ENCODE measurements around the gene ATP1A3. TPM values are rescaled to one million over a fixed set of nuclear protein-coding genes. Genes with fewer than 3 reads are reported as not detected.

ATP1A3 gene
- total RNA-seq, 1 experiment from 2014 or later: 34.2 TPM

DNA sequence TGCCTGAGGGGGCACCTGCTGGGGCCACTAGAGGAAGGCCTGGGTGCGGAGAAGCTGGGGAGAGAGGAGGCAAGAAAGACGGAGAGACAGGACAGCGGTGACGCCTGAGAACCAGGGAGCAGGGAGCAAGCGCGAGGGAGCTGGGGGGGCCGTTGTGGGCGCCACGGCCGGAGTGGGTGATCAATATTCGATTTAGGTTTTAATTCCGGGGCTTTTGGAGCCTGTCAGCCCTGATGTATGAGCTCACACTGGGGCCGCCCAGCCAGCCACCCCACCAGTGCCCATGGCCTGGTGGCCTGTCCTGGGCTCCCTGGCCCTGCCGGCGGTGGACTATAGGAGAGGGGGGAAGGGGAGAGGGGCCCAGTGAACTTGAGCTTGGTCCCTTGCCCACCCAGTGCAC, 57.1 kb downstream of the ATP1A3 start (continued):
- no peak for TF ChIP-seq ELF4 (CRISPR knock-in tag; IDR thresholded peaks at IDR 0.05; ENCODE audit: low read depth)
- TF ChIP-seq, protein P1, sequence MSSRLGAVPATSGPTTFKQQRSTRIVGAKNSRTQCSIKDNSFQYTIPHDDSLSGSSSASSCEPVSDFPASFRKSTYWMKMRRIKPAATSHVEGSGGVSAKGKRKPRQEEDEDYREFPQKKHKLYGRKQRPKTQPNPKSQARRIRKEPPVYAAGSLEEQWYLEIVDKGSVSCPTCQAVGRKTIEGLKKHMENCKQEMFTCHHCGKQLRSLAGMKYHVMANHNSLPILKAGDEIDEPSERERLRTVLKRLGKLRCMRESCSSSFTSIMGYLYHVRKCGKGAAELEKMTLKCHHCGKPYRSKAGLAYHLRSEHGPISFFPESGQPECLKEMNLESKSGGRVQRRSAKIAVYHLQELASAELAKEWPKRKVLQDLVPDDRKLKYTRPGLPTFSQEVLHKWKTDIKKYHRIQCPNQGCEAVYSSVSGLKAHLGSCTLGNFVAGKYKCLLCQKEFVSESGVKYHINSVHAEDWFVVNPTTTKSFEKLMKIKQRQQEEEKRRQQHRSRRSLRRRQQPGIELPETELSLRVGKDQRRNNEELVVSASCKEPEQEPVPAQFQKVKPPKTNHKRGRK (CRISPR knock-in tag; IDR thresholded peaks at IDR 0.05; ENCODE audit: borderline replicate concordance): no peak
- TF ChIP-seq JUN (CRISPR knock-in tag; IDR thresholded peaks at IDR 0.05): no peak
- no peak for TF ChIP-seq RORB (CRISPR knock-in tag; IDR thresholded peaks at IDR 0.05)

DNA sequence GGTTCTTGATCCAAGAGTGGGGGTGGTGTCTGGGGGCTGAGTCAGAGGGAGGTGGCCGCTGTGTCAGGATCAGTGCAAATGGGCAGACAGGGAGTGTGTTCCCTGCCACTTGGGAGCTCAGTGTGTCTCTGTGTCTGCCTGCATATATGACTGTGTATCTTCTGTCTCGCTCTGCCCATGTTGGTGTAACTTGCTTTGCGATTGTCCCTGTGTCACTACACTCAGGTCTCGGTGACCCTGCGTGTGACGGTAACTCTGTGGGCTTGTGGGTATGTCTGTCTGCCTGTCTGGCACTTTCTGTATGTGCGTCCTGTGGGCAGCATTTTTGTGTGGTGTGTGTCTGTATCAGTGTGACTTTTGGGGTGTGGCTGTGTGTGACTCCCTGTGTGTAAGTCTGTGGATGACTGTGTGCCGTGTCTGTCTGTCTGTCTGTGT, 57.6 kb downstream of the ATP1A3 start:
- Mint-ChIP-seq H3K27ac (no peak overlapping the region), H3K27me3 (ENCODE audit: low read depth) (peaks cover 79% of the 10 kb centered on the region), H3K36me3 (no peaks in the 10 kb centered on the region), H3K4me3 (no peak overlapping the region), H3K4me1 (peaks cover 18% of the 10 kb centered on the region), H3K9me3 (no peaks in the 10 kb centered on the region)
- DNase-seq (ENCODE audit: low spot score): no peak
- CTCF ChIA-PET: interaction anchor here (0.6 to 2.6 kb wide), 9 partner anchors 9 to 143 kb away, joined by 3 to 14 read pairs (median 7); partner anchors contain the start of genes CD79A, ERFL and RABAC1
- POLR2A ChIA-PET: no interaction called here
- TF ChIP-seq CREM (CRISPR knock-in tag; IDR thresholded peaks at IDR 0.05) (no peak), GRHL2 (CRISPR knock-in tag; IDR thresholded peaks at IDR 0.05; ENCODE audit: insufficient replicate concordance, severe bottlenecking) (no peak), TEAD1 (CRISPR knock-in tag; IDR thresholded peaks at IDR 0.05) (no peak), MYBL2 (CRISPR knock-in tag; IDR thresholded peaks at IDR 0.05) (no peak), CREB1 (CRISPR knock-in tag; IDR thresholded peaks at IDR 0.05) (no peak), ZNF263 (CRISPR knock-in tag; IDR thresholded peaks at IDR 0.05; ENCODE audit: low read depth) (no peak), TEAD4 (CRISPR knock-in tag; IDR thresholded peaks at IDR 0.05) (no peak), ZNF138 (CRISPR knock-in tag; conservative IDR thresholded peaks at IDR 0.05) (no peak), ZNF317 (CRISPR knock-in tag; IDR thresholded peaks at IDR 0.05; ENCODE audit: borderline replicate concordance, low read depth) (no peak), SMAD3 (CRISPR knock-in tag; IDR thresholded peaks at IDR 0.05; ENCODE audit: borderline replicate concordance) (no peak)
- TF ChIP-seq, protein P2, sequence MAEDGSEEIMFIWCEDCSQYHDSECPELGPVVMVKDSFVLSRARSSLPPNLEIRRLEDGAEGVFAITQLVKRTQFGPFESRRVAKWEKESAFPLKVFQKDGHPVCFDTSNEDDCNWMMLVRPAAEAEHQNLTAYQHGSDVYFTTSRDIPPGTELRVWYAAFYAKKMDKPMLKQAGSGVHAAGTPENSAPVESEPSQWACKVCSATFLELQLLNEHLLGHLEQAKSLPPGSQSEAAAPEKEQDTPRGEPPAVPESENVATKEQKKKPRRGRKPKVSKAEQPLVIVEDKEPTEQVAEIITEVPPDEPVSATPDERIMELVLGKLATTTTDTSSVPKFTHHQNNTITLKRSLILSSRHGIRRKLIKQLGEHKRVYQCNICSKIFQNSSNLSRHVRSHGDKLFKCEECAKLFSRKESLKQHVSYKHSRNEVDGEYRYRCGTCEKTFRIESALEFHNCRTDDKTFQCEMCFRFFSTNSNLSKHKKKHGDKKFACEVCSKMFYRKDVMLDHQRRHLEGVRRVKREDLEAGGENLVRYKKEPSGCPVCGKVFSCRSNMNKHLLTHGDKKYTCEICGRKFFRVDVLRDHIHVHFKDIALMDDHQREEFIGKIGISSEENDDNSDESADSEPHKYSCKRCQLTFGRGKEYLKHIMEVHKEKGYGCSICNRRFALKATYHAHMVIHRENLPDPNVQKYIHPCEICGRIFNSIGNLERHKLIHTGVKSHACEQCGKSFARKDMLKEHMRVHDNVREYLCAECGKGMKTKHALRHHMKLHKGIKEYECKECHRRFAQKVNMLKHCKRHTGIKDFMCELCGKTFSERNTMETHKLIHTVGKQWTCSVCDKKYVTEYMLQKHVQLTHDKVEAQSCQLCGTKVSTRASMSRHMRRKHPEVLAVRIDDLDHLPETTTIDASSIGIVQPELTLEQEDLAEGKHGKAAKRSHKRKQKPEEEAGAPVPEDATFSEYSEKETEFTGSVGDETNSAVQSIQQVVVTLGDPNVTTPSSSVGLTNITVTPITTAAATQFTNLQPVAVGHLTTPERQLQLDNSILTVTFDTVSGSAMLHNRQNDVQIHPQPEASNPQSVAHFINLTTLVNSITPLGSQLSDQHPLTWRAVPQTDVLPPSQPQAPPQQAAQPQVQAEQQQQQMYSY (CRISPR knock-in tag; IDR thresholded peaks at IDR 0.05): no peak
- TF ChIP-seq, protein P3, sequence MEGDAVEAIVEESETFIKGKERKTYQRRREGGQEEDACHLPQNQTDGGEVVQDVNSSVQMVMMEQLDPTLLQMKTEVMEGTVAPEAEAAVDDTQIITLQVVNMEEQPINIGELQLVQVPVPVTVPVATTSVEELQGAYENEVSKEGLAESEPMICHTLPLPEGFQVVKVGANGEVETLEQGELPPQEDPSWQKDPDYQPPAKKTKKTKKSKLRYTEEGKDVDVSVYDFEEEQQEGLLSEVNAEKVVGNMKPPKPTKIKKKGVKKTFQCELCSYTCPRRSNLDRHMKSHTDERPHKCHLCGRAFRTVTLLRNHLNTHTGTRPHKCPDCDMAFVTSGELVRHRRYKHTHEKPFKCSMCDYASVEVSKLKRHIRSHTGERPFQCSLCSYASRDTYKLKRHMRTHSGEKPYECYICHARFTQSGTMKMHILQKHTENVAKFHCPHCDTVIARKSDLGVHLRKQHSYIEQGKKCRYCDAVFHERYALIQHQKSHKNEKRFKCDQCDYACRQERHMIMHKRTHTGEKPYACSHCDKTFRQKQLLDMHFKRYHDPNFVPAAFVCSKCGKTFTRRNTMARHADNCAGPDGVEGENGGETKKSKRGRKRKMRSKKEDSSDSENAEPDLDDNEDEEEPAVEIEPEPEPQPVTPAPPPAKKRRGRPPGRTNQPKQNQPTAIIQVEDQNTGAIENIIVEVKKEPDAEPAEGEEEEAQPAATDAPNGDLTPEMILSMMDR (IDR thresholded peaks at IDR 0.05): no peak
- TF ChIP-seq, protein P4, sequence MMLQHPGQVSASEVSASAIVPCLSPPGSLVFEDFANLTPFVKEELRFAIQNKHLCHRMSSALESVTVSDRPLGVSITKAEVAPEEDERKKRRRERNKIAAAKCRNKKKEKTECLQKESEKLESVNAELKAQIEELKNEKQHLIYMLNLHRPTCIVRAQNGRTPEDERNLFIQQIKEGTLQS (CRISPR knock-in tag; conservative IDR thresholded peaks at IDR 0.05): no peak
- TF ChIP-seq, protein P5, sequence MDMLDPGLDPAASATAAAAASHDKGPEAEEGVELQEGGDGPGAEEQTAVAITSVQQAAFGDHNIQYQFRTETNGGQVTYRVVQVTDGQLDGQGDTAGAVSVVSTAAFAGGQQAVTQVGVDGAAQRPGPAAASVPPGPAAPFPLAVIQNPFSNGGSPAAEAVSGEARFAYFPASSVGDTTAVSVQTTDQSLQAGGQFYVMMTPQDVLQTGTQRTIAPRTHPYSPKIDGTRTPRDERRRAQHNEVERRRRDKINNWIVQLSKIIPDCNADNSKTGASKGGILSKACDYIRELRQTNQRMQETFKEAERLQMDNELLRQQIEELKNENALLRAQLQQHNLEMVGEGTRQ (CRISPR knock-in tag; IDR thresholded peaks at IDR 0.05): no peak
- TF ChIP-seq, protein P6, sequence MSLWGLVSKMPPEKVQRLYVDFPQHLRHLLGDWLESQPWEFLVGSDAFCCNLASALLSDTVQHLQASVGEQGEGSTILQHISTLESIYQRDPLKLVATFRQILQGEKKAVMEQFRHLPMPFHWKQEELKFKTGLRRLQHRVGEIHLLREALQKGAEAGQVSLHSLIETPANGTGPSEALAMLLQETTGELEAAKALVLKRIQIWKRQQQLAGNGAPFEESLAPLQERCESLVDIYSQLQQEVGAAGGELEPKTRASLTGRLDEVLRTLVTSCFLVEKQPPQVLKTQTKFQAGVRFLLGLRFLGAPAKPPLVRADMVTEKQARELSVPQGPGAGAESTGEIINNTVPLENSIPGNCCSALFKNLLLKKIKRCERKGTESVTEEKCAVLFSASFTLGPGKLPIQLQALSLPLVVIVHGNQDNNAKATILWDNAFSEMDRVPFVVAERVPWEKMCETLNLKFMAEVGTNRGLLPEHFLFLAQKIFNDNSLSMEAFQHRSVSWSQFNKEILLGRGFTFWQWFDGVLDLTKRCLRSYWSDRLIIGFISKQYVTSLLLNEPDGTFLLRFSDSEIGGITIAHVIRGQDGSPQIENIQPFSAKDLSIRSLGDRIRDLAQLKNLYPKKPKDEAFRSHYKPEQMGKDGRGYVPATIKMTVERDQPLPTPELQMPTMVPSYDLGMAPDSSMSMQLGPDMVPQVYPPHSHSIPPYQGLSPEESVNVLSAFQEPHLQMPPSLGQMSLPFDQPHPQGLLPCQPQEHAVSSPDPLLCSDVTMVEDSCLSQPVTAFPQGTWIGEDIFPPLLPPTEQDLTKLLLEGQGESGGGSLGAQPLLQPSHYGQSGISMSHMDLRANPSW (CRISPR knock-in tag; conservative IDR thresholded peaks at IDR 0.05; ENCODE audit: low read depth): no peak
- TF ChIP-seq, protein P7, sequence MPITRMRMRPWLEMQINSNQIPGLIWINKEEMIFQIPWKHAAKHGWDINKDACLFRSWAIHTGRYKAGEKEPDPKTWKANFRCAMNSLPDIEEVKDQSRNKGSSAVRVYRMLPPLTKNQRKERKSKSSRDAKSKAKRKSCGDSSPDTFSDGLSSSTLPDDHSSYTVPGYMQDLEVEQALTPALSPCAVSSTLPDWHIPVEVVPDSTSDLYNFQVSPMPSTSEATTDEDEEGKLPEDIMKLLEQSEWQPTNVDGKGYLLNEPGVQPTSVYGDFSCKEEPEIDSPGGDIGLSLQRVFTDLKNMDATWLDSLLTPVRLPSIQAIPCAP (CRISPR knock-in tag; IDR thresholded peaks at IDR 0.05): no peak
- TF ChIP-seq, protein P8, sequence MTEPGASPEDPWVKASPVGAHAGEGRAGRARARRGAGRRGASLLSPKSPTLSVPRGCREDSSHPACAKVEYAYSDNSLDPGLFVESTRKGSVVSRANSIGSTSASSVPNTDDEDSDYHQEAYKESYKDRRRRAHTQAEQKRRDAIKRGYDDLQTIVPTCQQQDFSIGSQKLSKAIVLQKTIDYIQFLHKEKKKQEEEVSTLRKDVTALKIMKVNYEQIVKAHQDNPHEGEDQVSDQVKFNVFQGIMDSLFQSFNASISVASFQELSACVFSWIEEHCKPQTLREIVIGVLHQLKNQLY (CRISPR knock-in tag; IDR thresholded peaks at IDR 0.05): no peak
- TF ChIP-seq, protein P9, sequence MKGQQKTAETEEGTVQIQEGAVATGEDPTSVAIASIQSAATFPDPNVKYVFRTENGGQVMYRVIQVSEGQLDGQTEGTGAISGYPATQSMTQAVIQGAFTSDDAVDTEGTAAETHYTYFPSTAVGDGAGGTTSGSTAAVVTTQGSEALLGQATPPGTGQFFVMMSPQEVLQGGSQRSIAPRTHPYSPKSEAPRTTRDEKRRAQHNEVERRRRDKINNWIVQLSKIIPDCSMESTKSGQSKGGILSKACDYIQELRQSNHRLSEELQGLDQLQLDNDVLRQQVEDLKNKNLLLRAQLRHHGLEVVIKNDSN (CRISPR knock-in tag; IDR thresholded peaks at IDR 0.05): no peak
- no peak for ATAC-seq

Measured in WTC11 (cell line).